Hindlimb muscle (tissue), 1 donor: ENCODE measurements around the gene PEPD. TPM values are rescaled to one million over a fixed set of nuclear protein-coding genes. Genes with fewer than 3 reads are reported as not detected.

Source experiments
- DNase-seq: peaks from one replicate; pipeline ENCODE4 v3.0.0-alpha.2; 2013
- polyA plus RNA-seq: library from polyadenylated mRNA; unstranded; fragments of 120-200 nt; gene quantifications from one replicate; pipeline ENCODE4 v1.2.1, GENCODE V29; 2013; ENCODE audit not compliant: insufficient read length

Gene PEPD
- polyA plus RNA-seq, 1 donor, result 43.4 TPM

DNA sequence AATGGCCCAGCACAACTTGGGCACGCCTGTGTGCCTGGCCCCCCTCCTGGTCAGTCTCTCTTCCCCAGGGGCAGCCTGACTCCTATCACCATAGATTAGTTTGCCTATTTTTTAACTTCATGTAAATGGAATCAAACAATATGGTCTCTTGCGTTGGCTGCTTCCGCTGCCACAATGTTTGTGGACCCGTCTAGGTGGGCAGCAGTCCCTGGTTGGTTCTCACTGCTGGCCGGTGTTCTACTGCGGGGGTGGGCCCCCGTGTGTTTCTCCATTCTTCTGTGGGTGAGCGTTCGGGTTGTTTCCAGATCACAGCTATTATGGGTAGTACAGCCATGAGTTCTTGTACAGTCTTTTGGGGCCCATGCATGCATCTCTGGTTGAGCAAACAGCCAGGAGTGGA is 100.8 kb downstream of the PEPD start:
- DNase-seq, result no peak

DNA sequence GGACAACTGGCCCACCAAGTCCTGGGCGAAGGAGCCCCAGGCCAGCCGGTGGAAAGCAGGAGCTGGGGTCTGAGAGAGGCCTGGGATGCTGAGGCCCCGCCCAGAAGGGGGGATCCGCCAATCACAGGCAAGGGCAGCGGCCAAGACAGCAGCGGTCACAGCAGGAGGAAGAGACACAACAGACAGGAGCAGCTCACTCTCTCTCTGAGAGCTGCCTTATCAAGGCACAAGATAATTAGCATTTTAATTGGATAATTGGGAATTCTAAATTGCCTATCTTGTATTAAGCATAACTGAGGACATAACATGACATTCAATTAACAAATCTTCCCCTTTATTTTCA is 101.8 kb downstream of the PEPD start:
- no peak for DNase-seq

- no peak for DNase-seq
Measured at GRCh38 chr19:33418871-33419787, 102.5 kb downstream of the PEPD start.

GRCh38 chr19:33418461-33418860 is 103.1 kb downstream of the PEPD start:
- DNase-seq, result no peak

GRCh38 chr19:33417751-33418150 is 103.8 kb downstream of the PEPD start:
- no peak for DNase-seq

DNA sequence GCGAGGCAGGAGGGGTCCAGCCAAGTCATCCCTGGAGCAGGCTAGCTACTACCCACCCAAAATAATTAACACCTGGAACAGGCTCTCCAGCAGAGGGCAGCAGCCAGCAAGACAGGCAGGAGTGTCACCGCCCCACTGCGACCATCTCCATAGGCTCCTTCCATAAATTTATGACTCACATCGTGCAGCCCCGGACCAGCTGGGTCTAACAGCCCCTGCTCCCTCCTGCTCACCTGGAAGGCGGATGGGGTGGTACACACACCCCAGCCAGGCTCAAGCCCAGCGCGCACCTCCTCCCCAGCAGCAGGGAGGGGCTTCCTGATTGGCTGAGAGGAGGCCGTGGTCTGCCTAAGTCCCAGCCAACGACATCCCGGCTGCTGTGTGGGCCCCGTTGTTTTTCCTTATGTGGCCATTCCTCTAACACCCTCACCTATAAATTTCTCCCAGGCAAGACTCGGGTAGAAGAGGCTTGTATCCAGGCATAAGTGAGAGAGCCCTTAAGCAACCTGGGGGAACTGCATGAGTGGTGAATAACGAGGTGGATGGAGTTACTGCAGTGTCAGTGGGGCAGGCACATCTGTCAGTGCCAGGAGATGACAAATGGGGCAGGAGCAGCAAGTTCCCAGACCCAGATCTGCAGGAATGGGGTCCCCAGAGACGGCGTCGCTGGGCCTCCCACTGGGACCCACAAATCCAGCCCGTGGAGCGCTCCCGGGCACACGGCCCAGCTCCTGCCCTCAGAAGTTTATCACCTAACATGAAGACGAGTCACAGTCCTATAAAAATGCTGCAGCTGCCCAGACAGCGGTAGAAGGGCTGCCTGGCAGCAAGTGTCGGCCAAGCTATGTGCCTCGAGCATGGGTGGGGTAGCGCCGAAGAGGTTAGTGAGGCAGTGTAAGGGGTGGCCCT is 105.0 kb downstream of the PEPD start:
- DNase-seq, result no peak

DNA sequence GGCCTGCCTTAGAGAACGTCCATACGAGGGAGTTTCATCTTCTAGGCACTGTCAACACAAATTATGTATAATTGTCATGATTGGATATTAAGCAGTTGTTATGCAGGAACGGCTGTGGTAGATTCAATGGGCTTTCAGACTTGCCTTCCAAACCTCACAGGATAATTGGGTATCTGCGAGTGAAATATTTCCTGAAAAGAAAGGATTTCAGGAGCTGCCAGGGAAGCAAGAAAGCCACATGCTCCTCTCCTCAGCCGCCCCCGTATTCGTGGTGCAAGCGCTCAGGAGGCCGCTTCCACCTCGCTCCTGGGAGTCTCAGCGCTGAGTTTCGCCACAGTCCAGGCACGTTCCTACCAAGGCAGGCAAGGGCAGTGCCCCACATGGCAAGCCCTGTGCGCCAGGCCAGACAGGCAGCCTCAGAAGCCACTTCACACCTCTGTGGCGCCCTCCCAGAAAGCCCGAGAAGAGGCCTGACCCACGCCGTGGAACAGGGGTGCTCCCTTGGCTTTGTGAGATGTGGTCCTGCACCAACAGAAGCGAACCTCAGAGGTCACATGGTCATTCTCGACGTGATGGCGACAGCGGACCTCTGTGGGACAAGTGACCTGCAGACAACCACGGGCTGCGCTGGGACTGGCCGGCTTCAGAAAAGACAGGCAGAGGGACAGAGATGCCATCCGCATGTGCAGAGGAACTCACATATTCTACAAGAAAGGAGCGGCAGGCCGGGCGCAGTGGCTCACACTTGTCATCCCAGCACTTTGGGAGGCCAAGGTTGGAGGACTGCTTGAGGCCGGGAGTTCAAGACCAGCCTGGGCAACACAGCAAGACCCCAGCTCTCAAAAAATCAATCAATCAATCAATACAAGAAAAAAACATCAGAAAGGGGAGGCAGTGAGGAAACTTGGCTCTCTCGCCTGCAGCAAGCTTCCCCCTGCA is 106.7 kb downstream of the PEPD start:
- no peak for DNase-seq

DNA sequence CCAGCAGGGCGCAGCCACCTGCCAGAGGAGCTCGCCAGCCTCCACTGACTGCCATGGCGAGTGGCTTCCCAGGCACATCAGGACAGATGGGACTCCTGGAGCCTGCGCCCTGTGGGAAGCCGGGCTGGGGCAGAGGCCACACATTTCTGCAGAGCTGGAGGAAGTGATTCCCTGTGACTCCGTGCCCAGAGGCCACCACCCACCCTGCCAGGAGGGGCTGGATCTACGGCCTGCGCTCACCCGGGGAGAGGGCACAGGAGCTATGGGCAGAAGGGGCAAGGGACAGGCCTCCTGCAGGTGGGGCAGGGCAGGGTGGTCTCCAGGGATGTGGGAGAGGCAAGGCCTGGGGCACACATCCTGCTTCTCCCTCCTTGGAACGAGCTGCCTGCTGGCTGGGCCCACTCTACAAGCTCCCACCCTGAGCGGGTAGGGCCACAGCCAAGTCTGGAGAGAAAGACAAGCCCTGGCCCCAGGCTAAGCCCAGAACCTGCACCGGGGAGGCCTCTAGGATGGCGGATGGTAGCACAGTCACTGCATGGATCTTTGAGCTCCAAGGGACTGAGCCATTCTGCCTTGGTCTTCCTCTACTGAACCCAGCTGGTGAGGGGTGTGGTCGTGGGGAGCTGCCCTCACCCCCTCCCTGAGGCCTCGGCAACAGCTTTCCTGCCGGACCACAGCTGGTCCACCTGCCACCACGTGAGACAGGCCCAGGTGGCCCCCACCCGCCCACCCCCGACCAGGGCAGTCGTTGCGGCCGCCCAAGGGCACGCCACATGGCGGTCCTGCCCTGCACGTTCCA is 107.5 kb downstream of the PEPD start:
- DNase-seq, result no peak

DNA sequence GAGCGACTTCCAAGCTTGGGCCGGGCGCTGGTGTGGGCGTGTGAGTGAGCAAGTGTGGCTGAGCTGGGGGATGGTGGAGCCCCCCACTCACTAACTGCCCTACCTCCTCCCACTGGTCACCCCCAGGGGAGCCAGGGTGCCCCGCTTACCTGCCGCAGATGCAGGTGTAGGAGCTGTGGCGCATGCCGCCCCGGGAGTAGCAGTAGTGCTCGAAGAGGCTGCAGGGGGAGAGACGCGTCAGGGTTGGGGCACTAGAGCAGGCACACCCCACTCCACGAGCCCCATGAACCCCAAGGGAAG is 108.2 kb downstream of the PEPD start:
- no peak for DNase-seq

DNA sequence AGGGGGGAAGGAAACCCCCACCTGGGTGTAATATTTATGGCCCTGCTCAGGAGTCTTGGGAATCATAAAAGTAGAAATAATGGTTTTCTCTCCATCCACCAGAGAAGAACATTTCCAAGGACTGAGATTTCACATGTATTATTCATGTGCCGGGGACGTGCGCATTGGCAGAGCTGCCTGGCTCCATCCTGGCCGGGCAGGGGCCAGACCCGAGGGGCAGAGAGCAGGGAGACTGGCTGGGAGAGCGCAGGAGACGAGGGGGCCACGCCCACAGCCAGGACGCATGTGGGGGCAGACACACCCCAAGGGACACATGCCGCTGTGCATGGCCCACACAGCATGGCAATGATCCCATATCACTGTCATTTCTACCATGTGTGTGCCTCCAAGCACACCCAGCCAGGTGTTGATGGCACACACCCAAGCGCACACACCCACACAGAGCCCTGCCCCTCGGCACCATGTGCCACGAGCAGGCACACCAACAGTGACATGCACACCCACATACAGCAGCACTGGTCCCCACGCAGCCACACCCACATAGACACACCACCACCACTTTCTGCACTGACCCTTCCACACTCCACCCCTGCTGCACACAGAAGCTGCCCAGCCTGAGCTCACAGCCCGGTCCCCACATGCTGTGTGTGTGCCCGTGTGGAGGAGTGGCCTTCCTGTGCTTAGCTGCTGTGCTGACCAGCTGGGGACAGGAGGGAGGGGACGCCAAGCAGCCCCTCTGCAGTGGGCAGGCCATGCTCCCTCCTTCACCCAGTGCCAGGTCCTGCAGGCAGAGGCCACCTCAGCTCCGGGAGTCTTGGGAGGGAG is 108.8 kb downstream of the PEPD start:
- DNase-seq, result no peak

- no peak for DNase-seq
Measured at GRCh38 chr19:33411621-33412180, 109.9 kb downstream of the PEPD start.

GRCh38 chr19:33410915-33411401 is 110.6 kb downstream of the PEPD start:
- no peak for DNase-seq

DNA sequence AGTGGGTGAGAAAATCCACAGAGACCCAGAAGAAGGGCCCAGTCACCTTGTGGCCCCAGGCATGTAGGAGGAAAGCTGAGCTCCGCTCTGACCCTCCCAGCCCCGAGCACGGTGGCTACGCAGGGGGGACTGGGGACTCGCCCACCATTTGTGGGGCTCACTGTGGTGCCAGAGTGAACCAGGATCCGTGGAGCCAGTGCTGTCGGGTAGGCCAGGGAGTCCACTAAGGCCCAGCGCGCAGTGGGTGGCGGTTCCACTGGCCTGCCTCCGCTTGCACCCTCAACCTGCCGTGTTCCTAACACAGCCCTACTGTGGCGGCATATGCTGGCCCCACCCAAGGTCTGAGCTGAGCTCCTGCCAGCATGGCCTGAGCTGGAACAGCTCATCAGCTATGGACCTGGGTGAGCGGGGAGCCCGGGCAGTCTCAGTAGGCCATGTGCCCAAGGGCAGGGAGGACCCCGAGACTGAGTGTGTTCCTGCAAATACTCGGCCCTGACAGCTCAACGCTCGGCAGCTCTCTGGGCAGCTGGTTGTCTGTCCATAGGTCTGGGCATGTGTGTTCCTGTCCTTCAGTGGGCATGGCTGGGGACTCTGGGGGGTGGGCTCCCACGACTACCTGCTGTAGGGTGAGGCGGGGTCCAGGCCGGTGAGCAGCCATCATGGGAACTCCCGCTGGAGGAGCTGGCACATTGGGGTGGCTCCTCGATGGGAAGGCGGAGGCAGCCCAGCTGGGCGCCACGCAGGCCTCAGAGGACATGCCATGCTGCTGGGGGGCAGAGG is 111.5 kb downstream of the PEPD start:
- no peak for DNase-seq

DNA sequence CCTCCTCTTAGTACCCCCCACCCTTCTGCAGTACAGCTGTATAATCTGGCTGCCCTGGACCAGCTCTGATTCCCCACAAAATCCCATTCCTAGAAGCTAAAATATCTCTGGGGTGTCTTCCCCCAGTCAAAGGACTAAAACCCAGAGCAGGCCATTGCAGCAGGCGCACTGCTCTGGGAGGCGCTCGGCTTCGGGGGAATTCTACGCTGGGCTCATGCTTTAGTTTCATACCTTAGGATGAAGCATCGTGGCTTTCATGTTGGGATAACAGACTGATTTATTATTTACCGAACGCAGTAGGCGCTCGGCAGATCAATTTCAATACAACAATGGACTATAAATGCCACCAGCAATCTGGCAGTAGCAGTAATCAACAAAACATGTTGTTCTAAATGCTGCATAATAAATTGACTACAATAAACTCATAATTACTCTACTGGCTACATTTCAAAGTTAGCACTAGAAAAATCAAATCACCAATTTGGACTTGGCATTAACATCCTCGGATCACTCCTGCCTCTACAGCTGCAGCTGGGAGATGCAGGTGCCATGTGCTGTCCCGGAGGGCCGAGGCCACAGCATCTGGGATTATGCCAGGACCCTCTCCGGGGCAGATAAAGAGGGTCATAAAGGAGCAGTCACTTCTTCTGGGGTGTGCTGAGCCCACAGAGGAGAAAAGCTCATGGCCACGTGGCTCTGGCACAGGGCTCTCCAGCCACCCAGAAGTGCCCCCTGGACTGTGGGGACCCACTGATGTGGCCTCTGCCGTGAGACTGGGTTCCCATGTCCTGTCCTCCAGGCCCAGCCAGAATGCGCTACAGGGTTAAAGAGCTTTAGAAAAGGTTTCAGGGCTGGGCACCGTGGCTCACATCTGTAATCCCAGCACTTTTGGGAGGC is 112.8 kb downstream of the PEPD start:
- DNase-seq, result no peak

DNA sequence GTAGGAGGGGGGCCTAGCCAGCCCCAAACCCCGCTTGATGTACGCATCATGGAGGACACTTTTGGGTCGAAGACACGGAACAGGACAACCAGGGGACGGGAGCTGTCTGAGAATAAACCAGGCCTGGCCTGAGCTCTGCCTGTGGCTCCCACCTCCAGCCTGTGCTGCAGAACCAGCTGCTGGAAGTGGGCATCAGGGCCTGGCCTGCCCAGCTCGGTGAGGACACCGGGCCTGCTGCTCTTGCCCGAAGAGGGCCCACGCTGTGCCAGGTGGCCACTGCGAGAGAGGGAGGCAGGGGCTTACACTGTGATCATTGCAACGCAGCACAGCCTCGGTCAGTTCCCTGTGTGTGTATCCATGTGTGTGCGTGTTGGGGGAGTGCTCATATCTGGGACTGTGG is 113.5 kb downstream of the PEPD start:
- DNase-seq, result no peak

GRCh38 chr19:33407716-33408115 is 113.9 kb downstream of the PEPD start:
- no peak for DNase-seq

DNA sequence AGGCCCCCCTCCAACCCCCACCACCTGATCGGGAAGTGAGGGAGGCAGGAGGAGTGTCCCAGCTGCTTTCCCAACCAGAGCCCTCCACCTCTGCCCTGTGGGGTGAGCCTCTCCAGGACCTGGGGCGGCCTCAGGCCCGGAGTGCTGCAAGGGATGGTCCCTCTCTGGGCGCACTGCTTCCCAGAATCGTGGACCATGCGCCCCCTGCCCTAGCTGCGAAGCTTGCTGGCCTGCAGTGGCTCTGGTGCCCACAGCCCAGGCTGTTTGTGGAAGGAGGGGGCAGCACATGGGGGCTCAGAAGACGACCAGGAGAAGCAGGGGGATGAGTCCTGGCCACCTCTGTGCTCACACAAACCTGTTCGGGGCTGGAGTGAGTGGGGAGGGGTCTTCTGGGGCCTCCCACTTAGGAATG is 114.4 kb downstream of the PEPD start:
- no peak for DNase-seq

GRCh38 chr19:33406521-33407139 is 115.0 kb downstream of the PEPD start:
- DNase-seq, result peak; percentile 78
